ENCODE data around the gene RASGRF1.

The RASGRF1 gene

GRCh38 chr15:79102595-79102994 lies 12.0 kb upstream of the RASGRF1 start:
- no peak for ATAC-seq
- TF ChIP-seq, protein P1, sequence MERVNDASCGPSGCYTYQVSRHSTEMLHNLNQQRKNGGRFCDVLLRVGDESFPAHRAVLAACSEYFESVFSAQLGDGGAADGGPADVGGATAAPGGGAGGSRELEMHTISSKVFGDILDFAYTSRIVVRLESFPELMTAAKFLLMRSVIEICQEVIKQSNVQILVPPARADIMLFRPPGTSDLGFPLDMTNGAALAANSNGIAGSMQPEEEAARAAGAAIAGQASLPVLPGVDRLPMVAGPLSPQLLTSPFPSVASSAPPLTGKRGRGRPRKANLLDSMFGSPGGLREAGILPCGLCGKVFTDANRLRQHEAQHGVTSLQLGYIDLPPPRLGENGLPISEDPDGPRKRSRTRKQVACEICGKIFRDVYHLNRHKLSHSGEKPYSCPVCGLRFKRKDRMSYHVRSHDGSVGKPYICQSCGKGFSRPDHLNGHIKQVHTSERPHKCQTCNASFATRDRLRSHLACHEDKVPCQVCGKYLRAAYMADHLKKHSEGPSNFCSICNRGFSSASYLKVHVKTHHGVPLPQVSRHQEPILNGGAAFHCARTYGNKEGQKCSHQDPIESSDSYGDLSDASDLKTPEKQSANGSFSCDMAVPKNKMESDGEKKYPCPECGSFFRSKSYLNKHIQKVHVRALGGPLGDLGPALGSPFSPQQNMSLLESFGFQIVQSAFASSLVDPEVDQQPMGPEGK (CRISPR knock-in tag; IDR thresholded peaks at IDR 0.05; ENCODE audit: borderline replicate concordance), result no peak
- TF ChIP-seq CREB5 (CRISPR knock-in tag; IDR thresholded peaks at IDR 0.05; ENCODE audit: low read depth) (no peak), ESRRG (CRISPR knock-in tag; IDR thresholded peaks at IDR 0.05) (no peak), SNAI2 (CRISPR knock-in tag; IDR thresholded peaks at IDR 0.05) (no peak), ARNTL (CRISPR knock-in tag; IDR thresholded peaks at IDR 0.05; ENCODE audit: borderline replicate concordance, low read depth) (no peak)

- no peak for ATAC-seq
- no peak for TF ChIP-seq RARB (CRISPR knock-in tag; IDR thresholded peaks at IDR 0.05)
- no peak for TF ChIP-seq ESRRG (CRISPR knock-in tag; IDR thresholded peaks at IDR 0.05)
- no peak for TF ChIP-seq ARNTL (CRISPR knock-in tag; IDR thresholded peaks at IDR 0.05; ENCODE audit: borderline replicate concordance, low read depth)
- TF ChIP-seq ZC3H10 (CRISPR knock-in tag; IDR thresholded peaks at IDR 0.05), result no peak
- no peak for TF ChIP-seq CSRNP3 (CRISPR knock-in tag; IDR thresholded peaks at IDR 0.05)
- TF ChIP-seq GLIS3 (CRISPR knock-in tag; IDR thresholded peaks at IDR 0.05), result no peak
- TF ChIP-seq CSDC2 (CRISPR knock-in tag; IDR thresholded peaks at IDR 0.05), result no peak
- TF ChIP-seq PPARA (CRISPR knock-in tag; IDR thresholded peaks at IDR 0.05; ENCODE audit: borderline replicate concordance), result no peak
- TF ChIP-seq, protein P1 (CRISPR knock-in tag; IDR thresholded peaks at IDR 0.05; ENCODE audit: borderline replicate concordance), result no peak
- TF ChIP-seq ZFP3 (CRISPR knock-in tag; IDR thresholded peaks at IDR 0.05), result no peak
- no peak for TF ChIP-seq ZNF565 (CRISPR knock-in tag; conservative IDR thresholded peaks at IDR 0.05; ENCODE audit: low read depth)
- TF ChIP-seq TOX (CRISPR knock-in tag; IDR thresholded peaks at IDR 0.05; ENCODE audit: borderline replicate concordance), result no peak
- TF ChIP-seq OSR1 (CRISPR knock-in tag; IDR thresholded peaks at IDR 0.05), result no peak
- no peak for TF ChIP-seq CREB5 (CRISPR knock-in tag; IDR thresholded peaks at IDR 0.05; ENCODE audit: low read depth)
- no peak for TF ChIP-seq ZNF8 (CRISPR knock-in tag; IDR thresholded peaks at IDR 0.05)
These were observed 11.4 kb upstream of the RASGRF1 start for GRCh38 chr15:79101866-79102581.

GRCh38 chr15:79099692-79100091 lies 9.1 kb upstream of the RASGRF1 start:
- ATAC-seq, result 0 out of 3 replicates have a peak, but pooled peaks have one; percentile 33
- TF ChIP-seq ZFP3 (CRISPR knock-in tag; IDR thresholded peaks at IDR 0.05) (no peak), SNAI2 (CRISPR knock-in tag; IDR thresholded peaks at IDR 0.05) (no peak), CSDC2 (CRISPR knock-in tag; IDR thresholded peaks at IDR 0.05) (no peak), BACH2 (CRISPR knock-in tag; IDR thresholded peaks at IDR 0.05; ENCODE audit: borderline replicate concordance) (no peak), OSR1 (CRISPR knock-in tag; IDR thresholded peaks at IDR 0.05) (no peak), ZNF8 (CRISPR knock-in tag; IDR thresholded peaks at IDR 0.05) (no peak), PPARA (CRISPR knock-in tag; IDR thresholded peaks at IDR 0.05; ENCODE audit: borderline replicate concordance) (no peak), ZC3H10 (CRISPR knock-in tag; IDR thresholded peaks at IDR 0.05) (no peak), ARNTL (CRISPR knock-in tag; IDR thresholded peaks at IDR 0.05; ENCODE audit: borderline replicate concordance, low read depth) (no peak), CREB5 (CRISPR knock-in tag; IDR thresholded peaks at IDR 0.05; ENCODE audit: low read depth) (no peak)
- TF ChIP-seq, protein P2, sequence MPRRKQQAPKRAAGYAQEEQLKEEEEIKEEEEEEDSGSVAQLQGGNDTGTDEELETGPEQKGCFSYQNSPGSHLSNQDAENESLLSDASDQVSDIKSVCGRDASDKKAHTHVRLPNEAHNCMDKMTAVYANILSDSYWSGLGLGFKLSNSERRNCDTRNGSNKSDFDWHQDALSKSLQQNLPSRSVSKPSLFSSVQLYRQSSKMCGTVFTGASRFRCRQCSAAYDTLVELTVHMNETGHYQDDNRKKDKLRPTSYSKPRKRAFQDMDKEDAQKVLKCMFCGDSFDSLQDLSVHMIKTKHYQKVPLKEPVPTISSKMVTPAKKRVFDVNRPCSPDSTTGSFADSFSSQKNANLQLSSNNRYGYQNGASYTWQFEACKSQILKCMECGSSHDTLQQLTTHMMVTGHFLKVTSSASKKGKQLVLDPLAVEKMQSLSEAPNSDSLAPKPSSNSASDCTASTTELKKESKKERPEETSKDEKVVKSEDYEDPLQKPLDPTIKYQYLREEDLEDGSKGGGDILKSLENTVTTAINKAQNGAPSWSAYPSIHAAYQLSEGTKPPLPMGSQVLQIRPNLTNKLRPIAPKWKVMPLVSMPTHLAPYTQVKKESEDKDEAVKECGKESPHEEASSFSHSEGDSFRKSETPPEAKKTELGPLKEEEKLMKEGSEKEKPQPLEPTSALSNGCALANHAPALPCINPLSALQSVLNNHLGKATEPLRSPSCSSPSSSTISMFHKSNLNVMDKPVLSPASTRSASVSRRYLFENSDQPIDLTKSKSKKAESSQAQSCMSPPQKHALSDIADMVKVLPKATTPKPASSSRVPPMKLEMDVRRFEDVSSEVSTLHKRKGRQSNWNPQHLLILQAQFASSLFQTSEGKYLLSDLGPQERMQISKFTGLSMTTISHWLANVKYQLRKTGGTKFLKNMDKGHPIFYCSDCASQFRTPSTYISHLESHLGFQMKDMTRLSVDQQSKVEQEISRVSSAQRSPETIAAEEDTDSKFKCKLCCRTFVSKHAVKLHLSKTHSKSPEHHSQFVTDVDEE (CRISPR knock-in tag; IDR thresholded peaks at IDR 0.05), result no peak
- TF ChIP-seq, protein P3, sequence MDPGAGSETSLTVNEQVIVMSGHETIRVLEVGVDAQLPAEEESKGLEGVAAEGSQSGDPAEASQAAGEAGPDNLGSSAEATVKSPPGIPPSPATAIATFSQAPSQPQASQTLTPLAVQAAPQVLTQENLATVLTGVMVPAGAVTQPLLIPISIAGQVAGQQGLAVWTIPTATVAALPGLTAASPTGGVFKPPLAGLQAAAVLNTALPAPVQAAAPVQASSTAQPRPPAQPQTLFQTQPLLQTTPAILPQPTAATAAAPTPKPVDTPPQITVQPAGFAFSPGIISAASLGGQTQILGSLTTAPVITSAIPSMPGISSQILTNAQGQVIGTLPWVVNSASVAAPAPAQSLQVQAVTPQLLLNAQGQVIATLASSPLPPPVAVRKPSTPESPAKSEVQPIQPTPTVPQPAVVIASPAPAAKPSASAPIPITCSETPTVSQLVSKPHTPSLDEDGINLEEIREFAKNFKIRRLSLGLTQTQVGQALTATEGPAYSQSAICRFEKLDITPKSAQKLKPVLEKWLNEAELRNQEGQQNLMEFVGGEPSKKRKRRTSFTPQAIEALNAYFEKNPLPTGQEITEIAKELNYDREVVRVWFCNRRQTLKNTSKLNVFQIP (CRISPR knock-in tag; IDR thresholded peaks at IDR 0.05; ENCODE audit: borderline replicate concordance, low read depth), result no peak
- TF ChIP-seq, protein P1 (CRISPR knock-in tag; IDR thresholded peaks at IDR 0.05; ENCODE audit: borderline replicate concordance), result no peak

Measured in SK-N-SH treated with all-trans-retinoic acid at 6 μM for 48 hours (cell line).